ENCODE results near the gene ULK4.

DNA sequence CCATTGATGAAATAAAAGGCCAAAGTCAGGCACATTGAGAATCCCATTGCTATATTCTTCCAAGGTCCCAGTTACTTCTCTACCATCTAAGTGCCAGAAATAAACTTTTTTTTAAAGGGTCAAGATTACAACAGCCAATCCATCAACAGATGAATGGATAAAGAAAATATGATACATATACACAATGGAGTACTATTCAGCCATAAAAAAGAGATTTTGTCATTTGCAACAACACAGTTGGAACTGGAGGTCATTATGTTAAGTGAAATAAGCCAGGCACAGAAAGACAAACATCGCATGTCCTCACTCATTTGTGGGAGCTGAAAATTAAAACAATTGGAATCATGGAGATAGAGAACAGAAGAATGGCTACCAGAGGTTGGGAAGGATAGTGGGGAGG, 25.5 kb downstream of the ULK4 start:
- TF ChIP-seq, protein P1, sequence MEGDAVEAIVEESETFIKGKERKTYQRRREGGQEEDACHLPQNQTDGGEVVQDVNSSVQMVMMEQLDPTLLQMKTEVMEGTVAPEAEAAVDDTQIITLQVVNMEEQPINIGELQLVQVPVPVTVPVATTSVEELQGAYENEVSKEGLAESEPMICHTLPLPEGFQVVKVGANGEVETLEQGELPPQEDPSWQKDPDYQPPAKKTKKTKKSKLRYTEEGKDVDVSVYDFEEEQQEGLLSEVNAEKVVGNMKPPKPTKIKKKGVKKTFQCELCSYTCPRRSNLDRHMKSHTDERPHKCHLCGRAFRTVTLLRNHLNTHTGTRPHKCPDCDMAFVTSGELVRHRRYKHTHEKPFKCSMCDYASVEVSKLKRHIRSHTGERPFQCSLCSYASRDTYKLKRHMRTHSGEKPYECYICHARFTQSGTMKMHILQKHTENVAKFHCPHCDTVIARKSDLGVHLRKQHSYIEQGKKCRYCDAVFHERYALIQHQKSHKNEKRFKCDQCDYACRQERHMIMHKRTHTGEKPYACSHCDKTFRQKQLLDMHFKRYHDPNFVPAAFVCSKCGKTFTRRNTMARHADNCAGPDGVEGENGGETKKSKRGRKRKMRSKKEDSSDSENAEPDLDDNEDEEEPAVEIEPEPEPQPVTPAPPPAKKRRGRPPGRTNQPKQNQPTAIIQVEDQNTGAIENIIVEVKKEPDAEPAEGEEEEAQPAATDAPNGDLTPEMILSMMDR (conservative IDR thresholded peaks at IDR 0.05 in 1 of 2, IDR thresholded peaks at IDR 0.05 in 1 of 2; ENCODE audit: low read depth in 1 of 2, low read length in 2 of 2) = no peak
- TF ChIP-seq EZH2 (IDR thresholded peaks at IDR 0.05; ENCODE audit: low read length, missing control alignments) = no peak
